Sigmoid colon (tissue), 7 donors: ENCODE data around the gene PTPRU. TPM values are rescaled to one million over a fixed set of nuclear protein-coding genes. Genes with fewer than 3 reads are reported as not detected.

Experiments used
- DNase-seq: peaks from one replicate; pipeline ENCODE4 v3.0.0-alpha.2; 2019
- H3K27ac ChIP-seq, 4 donors: fragments of 200-600 bp; sonication (generic); one replicate each; pipeline ENCODE4 v1.5.1; 2016 to 2019; ENCODE audit warnings: mild to moderate bottlenecking in 1 of 4
- H3K27me3 ChIP-seq, 3 donors: fragments of 200-600 bp; sonication (generic); one replicate each; pipeline ENCODE4 v1.5.1; 2019; ENCODE audit warnings: mild to moderate bottlenecking in 1 of 3
- H3K36me3 ChIP-seq, 4 donors: fragments of 200-600 bp; sonication (generic); one replicate each; pipeline ENCODE4 v1.5.1; 2016 to 2019
- H3K4me1 ChIP-seq, 4 donors: fragments of 200-600 bp; sonication (generic); one replicate each; pipeline ENCODE4 v1.5.1; 2017 to 2019
- H3K4me3 ChIP-seq, 4 donors: fragments of 200-600 bp; sonication (generic); one replicate each; pipeline ENCODE4 v1.5.1; 2017 to 2019; ENCODE audit warnings: mild to moderate bottlenecking in 2 of 4, moderate library complexity in 1 of 4
- H3K9me3 ChIP-seq, 4 donors: fragments of 200-600 bp in 3 of 4; sonication (generic) in 3 of 4; one replicate each; pipeline versions ENCODE4 v1.5.1 to v1.6.1; 2013 to 2019
- CTCF ChIP-seq, 4 experiments: fragments of 450-650 bp in 3 of 4; fragments of 200-600 bp in 1 of 4; IDR thresholded peaks; one replicate each; pipeline ENCODE4 v1.5.1; 2016 to 2019; ENCODE audit warnings: antibody characterized with exemption in 4 of 4, mild to moderate bottlenecking in 3 of 4, moderate library complexity in 2 of 4
- EP300 ChIP-seq, 4 donors: sonication (generic); formaldehyde crosslinking; IDR thresholded peaks; one replicate each; pipeline ENCODE4 v1.6.1; 2017; ENCODE audit warnings: antibody characterized with exemption in 4 of 4
- POLR2A ChIP-seq, 2 donors: fragments of 450-650 bp; IDR thresholded peaks; one replicate each; pipeline ENCODE4 v1.6.1; 2016; ENCODE audit warnings: antibody characterized with exemption in 2 of 2, mild to moderate bottlenecking in 2 of 2, moderate library complexity in 2 of 2
- POLR2AphosphoS5 ChIP-seq, 4 donors: sonication (generic); formaldehyde crosslinking; IDR thresholded peaks; one replicate each; pipeline ENCODE4 v1.6.1; 2017; ENCODE audit warnings: antibody characterized with exemption in 4 of 4
- WGBS, 2 donors: extraction: QIAGEN DNeasy Blood & Tissue Kit; methylation state at CpG; one replicate each; pipeline ENCODE4 v1.1.7; 2013; 5-methylcytosine and 5-hydroxymethylcytosine counted together
- intact Hi-C: fragments of 100-400 bp; cut with DNase I; formaldehyde crosslinking; loops from one replicate; pipeline ENCODE4 v1.15.1; 2023
- polyA plus RNA-seq, 3 donors: library from polyadenylated mRNA; stranded (reverse); fragments of 200-250 nt; gene quantifications; one replicate each; pipeline ENCODE4 v1.2.3, GENCODE V29; 2013
- total RNA-seq, 4 donors: library from RNA; depleted of rRNA; stranded (reverse); fragments of >200 nt; gene quantifications; one replicate each; pipeline ENCODE4 v1.1.0, GENCODE V29; 2016
- donor health status: healthy with polysubstance abuse.
- donor health status: Bipolar disorder and iron deficiency.
- donor health status: healthy.

PTPRU gene
- total and polyA plus RNA-seq, 7 donors: 0.92 to 35.7 (median 8.2) TPM

GRCh38 chr1:29361686-29362085, 125.4 kb downstream of the PTPRU start:
- Histone ChIP-seq H3K4me3 (no peak overlapping the region), H3K36me3 (no peaks in the 10 kb centered on the region), H3K27me3 (peaks cover 0 to 24% (median 0%) of the 10 kb centered on the region in 3 donors), H3K9me3 (no peaks in the 10 kb centered on the region), H3K4me1 (no peaks in the 10 kb centered on the region), H3K27ac (no peak overlapping the region)
- WGBS, 2 donors: 76 to 85% methylated on average over 6 of the region's 6 CpGs
- no peak for DNase-seq
- intact Hi-C loops: no loop called here
- TF ChIP-seq POLR2AphosphoS5 (IDR thresholded peaks at IDR 0.05) (no peak), EP300 (IDR thresholded peaks at IDR 0.05) (no peak)

GRCh38 chr1:29362116-29362515, 125.8 kb downstream of the PTPRU start:
- TF ChIP-seq POLR2AphosphoS5 (IDR thresholded peaks at IDR 0.05): no peak
- TF ChIP-seq CTCF (IDR thresholded peaks at IDR 0.05): no peak
- TF ChIP-seq EP300 (IDR thresholded peaks at IDR 0.05): no peak
- no peak for TF ChIP-seq POLR2A (IDR thresholded peaks at IDR 0.05)
- intact Hi-C loops: no loop called here
- WGBS, 2 donors: 61 to 80% methylated on average over 10 of the region's 10 CpGs

GRCh38 chr1:29362764-29363163, 126.4 kb downstream of the PTPRU start:
- 76 to 79% methylated on average over 4 of the region's 4 CpGs for WGBS, 2 donors
- H3K4me3 ChIP-seq: no peak overlapping the region
- intact Hi-C loops: no loop called here
- no peaks in the 10 kb centered on the region for H3K9me3 ChIP-seq
- no peak for DNase-seq
- H3K36me3 ChIP-seq: no peaks in the 10 kb centered on the region
- TF ChIP-seq CTCF (IDR thresholded peaks at IDR 0.05): no peak
- TF ChIP-seq EP300 (IDR thresholded peaks at IDR 0.05): no peak
- no peak for TF ChIP-seq POLR2A (IDR thresholded peaks at IDR 0.05)
- TF ChIP-seq POLR2AphosphoS5 (IDR thresholded peaks at IDR 0.05): no peak
- no peaks in the 10 kb centered on the region for H3K4me1 ChIP-seq
- H3K27ac ChIP-seq: no peak overlapping the region
- peaks cover 0 to 20% (median 0%) of the 10 kb centered on the region in 3 donors for H3K27me3 ChIP-seq

More at GRCh38 chr1:29362116-29362515, 125.8 kb downstream of the PTPRU start:
- Histone ChIP-seq H3K4me1 (no peaks in the 10 kb centered on the region), H3K36me3 (no peaks in the 10 kb centered on the region), H3K9me3 (no peaks in the 10 kb centered on the region), H3K27me3 (peaks cover 0 to 24% (median 0%) of the 10 kb centered on the region in 3 donors), H3K4me3 (no peak overlapping the region), H3K27ac (no peak overlapping the region)
- DNase-seq: no peak

GRCh38 chr1:29363536-29363935, 127.2 kb downstream of the PTPRU start:
- intact Hi-C loops: no loop called here
- no peak for TF ChIP-seq EP300 (IDR thresholded peaks at IDR 0.05)
- TF ChIP-seq POLR2A (IDR thresholded peaks at IDR 0.05): no peak
- no peak for TF ChIP-seq CTCF (IDR thresholded peaks at IDR 0.05)
- no peak for TF ChIP-seq POLR2AphosphoS5 (IDR thresholded peaks at IDR 0.05)
- no peaks in the 10 kb centered on the region for H3K9me3 ChIP-seq

DNA sequence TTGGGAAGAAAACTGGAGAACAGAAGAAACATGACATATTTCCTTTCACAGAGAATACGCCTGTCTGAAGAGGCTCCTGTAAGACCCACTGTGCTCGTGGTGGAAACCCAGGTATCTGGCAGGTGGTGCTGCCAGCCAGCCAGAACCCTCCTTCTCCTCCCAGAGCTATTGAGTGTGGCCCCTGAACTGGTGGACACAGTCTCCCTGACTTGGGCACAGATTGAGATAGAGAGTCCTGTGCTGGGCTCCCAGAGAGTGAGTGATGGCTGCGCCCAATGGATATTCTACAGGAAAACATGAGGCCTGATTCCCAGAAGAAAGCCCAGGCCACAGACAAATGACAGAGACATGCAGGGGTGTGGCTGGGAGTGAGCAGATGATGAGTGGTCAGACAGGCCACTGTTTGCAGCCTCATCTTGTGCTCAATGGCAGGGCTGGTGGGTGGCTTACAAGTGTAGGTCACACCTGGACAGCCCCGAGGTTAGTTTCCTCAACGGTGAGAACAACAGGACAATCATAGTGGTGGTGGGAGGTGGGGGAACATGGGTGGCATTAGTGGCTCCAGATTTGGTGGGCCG, 127.9 kb downstream of the PTPRU start:
- Histone ChIP-seq H3K4me1 (no peaks in the 10 kb centered on the region), H3K27me3 (peaks cover 0 to 27% (median 0%) of the 10 kb centered on the region in 3 donors), H3K4me3 (no peak overlapping the region), H3K36me3 (no peaks in the 10 kb centered on the region), H3K27ac (no peak overlapping the region), H3K9me3 (no peaks in the 10 kb centered on the region)
- no peak for TF ChIP-seq EP300 (IDR thresholded peaks at IDR 0.05)
- no peak for TF ChIP-seq POLR2AphosphoS5 (IDR thresholded peaks at IDR 0.05)
- no peak for TF ChIP-seq POLR2A (IDR thresholded peaks at IDR 0.05)
- no peak for TF ChIP-seq CTCF (IDR thresholded peaks at IDR 0.05)
- intact Hi-C loops: no loop called here
- DNase-seq: no peak
- 84 to 88% methylated on average over 6 of the region's 6 CpGs for WGBS, 2 donors

More at GRCh38 chr1:29363536-29363935, 127.2 kb downstream of the PTPRU start:
- Histone ChIP-seq H3K27ac (no peak overlapping the region), H3K27me3 (peaks cover 0 to 20% (median 0%) of the 10 kb centered on the region in 3 donors), H3K4me3 (no peak overlapping the region), H3K4me1 (no peaks in the 10 kb centered on the region), H3K36me3 (no peaks in the 10 kb centered on the region)
- DNase-seq: no peak
- 85 to 92% methylated on average over 6 of the region's 6 CpGs for WGBS, 2 donors
